Measurements from ENCODE around the gene GIPC3.

The GIPC3 gene

DNA sequence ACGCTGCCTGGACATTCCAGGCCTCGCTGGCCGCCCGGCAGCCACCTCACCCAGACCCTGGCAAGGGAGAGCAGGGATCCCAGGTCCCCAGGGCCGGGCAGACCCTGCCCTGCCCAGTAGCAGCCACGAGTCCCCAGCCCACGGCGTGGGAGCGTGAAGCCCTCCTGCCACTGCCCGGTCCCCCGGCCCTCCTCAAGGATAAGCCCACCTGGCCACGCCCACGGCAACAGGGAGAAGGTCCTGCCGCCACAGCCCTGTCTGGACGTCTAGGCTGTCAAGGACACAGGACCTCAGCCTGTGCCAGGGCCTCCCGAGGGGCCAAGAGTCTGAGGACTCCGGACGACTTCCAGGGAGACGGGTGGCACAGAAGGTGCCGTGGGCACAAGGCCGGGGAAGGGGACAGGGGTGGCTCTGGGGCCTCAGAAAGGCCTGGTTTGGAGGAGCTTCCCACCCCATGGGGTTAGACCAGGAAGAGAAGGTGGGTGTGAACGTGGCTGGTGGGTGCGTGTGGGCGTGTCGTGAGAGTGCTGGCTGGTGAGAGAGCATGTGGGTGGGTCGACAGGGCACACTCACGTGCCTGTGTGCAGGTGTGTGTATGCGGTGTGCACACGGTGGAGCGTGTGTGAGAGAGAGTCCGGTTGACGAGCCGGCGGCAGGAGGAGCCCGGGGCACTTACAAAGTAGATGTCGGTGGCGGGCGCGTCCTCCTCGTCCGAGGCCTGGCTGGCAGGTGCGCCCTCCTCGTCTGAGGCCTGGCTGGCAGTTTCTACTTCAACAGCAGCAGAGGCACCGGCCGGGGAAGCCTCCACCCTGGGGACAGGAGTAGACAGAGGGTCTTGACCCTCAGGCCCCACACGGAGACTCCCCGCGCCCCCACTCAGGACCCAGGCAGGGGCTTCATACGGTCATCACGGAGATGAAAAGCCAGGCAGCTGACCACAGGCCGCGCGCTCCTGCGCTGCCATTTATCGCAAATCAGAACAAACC lies 53.2 kb downstream of the GIPC3 start:
- ATAC-seq (no peak), DNase-seq (no peak)

DNA sequence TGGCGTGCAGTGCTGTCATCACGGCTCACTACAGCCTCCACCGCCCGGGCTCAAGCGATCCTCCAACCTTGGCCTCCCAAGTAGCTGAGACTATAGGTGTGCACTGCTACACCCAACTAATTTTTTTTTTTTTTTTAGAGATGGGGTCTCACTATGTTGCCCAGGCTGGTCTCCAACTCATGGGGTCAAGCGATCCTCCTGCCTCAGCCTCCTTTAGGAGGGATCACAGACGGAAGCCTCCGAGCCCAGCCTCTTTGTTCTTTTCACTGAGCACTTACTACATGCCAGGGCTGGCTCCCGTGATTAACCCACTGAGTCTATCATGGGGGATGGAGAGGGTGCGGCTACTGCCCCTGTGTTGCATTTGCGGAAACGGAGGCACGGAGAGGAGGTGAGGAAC lies 54.2 kb downstream of the GIPC3 start:
- ATAC-seq, result no peak
- no peak for DNase-seq

DNA sequence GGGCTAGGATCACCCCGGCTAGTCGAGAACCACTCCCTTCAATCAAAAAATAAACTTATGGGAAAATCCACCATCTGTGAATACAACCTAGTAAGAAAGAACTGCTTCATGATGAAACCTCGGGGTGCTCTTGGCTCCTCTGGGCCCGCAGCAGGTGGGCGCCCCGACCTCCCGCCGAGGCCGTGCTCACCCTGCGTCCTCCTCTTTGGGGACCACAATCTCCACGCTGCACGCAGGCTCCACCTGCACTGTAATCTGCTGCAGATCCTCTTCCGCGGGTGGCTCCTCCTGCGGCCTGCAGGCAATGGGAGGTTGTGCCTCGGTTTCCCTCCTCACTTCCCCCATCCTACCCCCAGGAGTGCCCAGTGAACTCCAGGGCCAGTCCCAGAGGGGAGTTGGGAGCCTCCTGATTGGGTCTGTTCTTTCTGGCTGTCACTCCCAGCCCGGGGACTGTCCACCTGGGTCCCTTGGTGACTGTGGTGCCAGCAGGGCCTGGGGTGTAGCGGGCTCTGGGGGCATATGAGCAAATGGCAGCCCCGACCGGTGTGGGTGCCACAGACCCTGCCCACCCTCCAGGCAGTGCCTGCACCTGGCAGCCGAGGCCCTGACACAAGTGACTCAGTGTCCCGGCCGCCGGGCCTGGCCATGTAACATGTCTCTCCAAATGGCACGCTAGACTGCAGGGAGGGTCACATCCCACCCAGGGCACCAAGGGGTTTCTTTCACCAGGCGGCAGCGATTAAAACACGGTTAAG lies 56.4 kb downstream of the GIPC3 start:
- ATAC-seq (no peak), DNase-seq (no peak)

DNA sequence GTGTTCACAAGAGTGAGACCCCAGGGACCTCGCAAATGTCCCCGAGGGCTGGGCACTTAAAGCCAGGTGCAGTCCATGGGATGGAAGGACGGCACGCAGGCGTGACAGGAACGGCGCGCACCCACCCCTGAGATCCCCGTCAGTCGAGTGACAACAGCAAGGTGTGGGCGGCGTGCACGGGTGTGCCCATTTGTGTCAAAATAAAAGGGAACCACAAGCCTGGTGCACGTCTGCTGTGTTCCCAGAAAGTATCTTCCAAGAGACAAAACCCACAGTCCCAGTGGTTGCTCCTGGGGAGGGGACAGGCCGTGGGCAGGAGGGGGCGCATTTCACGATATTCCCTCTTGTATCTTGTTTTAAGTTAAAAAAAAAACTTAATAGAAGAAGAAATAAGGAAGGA lies 57.0 kb downstream of the GIPC3 start:
- ATAC-seq (no peak), DNase-seq (no peak)
